RWPE2 (cell line): Measurements from ENCODE around the gene CASQ2.

Source experiments
- ATAC-seq: fragments of 200-7000 bp; cut with Tn5 transposase; 3 replicates; pipeline ENCODE4 v1.9.1; 2021; ENCODE audit warnings: low read depth
- DNase-seq: peaks from one replicate; pipeline ENCODE4 v3.0.0-alpha.2; 2020; ENCODE audit warnings: low spot score
- H3K27ac ChIP-seq: fragments of 450-650 bp; 2 replicates; pipeline ENCODE4 v1.5.1; 2017; ENCODE audit warnings: mild to moderate bottlenecking; ENCODE audit not compliant: poor library complexity, severe bottlenecking
- H3K27me3 ChIP-seq: fragments of 250-450 bp; sonication (Bioruptor Pico); 2 replicates; pipeline ENCODE4 v1.5.1; 2021; ENCODE audit warnings: mild to moderate bottlenecking, moderate library complexity; ENCODE audit not compliant: insufficient read depth, poor library complexity, severe bottlenecking
- H3K36me3 ChIP-seq: fragments of 250-450 bp; sonication (Bioruptor Pico); 2 replicates; pipeline ENCODE4 v1.5.1; 2020; ENCODE audit warnings: low read depth, mild to moderate bottlenecking, moderate library complexity
- H3K4me1 ChIP-seq: fragments of 250-450 bp; sonication (Bioruptor Pico); 2 replicates; pipeline ENCODE4 v1.5.1; 2021; ENCODE audit warnings: mild to moderate bottlenecking, moderate library complexity; ENCODE audit not compliant: insufficient read depth, poor library complexity, severe bottlenecking
- H3K4me3 ChIP-seq: fragments of 250-450 bp; sonication (Bioruptor Pico); 2 replicates; pipeline ENCODE4 v1.5.1; 2021; ENCODE audit warnings: mild to moderate bottlenecking, moderate library complexity; ENCODE audit not compliant: severe bottlenecking
- H3K9me3 ChIP-seq: fragments of 250-450 bp; sonication (Bioruptor Pico); 2 replicates; pipeline ENCODE4 v1.5.1; 2021; ENCODE audit warnings: mild to moderate bottlenecking, moderate library complexity; ENCODE audit not compliant: severe bottlenecking
- CTCF ChIP-seq: fragments of 450-650 bp; IDR thresholded peaks from one replicate; pipeline ENCODE4 v1.5.1; 2017; ENCODE audit warnings: mild to moderate bottlenecking, moderate library complexity; ENCODE audit not compliant: poor library complexity, severe bottlenecking

CASQ2 gene

GRCh38 chr1:115768549-115768948 lies at the start of gene CASQ2:
Gene CASQ2 (minus strand): TSS chr1:115768714. CDS start chr1:115768541, 173 bp downstream.
- no peaks in the 10 kb centered on the region for H3K9me3 ChIP-seq
- no peak within 1 kb of the TSS for H3K4me3 ChIP-seq
- no peaks in the 10 kb centered on the region for H3K27me3 ChIP-seq
- H3K4me1 ChIP-seq, result peaks cover 8% of the 10 kb centered on the region
- DNase-seq (no peak), ATAC-seq (no peak)
- no peak within 1 kb of the TSS for H3K27ac ChIP-seq
- no peaks in the 10 kb centered on the region for H3K36me3 ChIP-seq
- no peak for TF ChIP-seq CTCF

GRCh38 chr1:115815694-115816093 lies 47.2 kb upstream of the CASQ2 start:
- DNase-seq (no peak), ATAC-seq (no peak)
- Histone ChIP-seq H3K9me3 (peaks cover 2% of the 10 kb centered on the region), H3K4me3 (no peak overlapping the region), H3K27me3 (no peaks in the 10 kb centered on the region), H3K4me1 (peaks cover 16% of the 10 kb centered on the region), H3K36me3 (no peaks in the 10 kb centered on the region), H3K27ac (no peak overlapping the region)
- no peak for TF ChIP-seq CTCF

- Histone ChIP-seq H3K36me3 (no peaks in the 10 kb centered on the region), H3K27ac (peak overlapping the region; percentile 28), H3K27me3 (no peaks in the 10 kb centered on the region), H3K9me3 (peaks cover 2% of the 10 kb centered on the region), H3K4me1 (peaks cover 16% of the 10 kb centered on the region), H3K4me3 (no peak overlapping the region)
- peak; percentile 72 for ATAC-seq
- DNase-seq, result no peak
- TF ChIP-seq CTCF, result no peak
Measured at GRCh38 chr1:115814685-115815398, 46.3 kb upstream of the CASQ2 start.

GRCh38 chr1:115813727-115814126 lies 45.2 kb upstream of the CASQ2 start:
- Histone ChIP-seq H3K4me3 (no peak overlapping the region), H3K27me3 (no peaks in the 10 kb centered on the region), H3K36me3 (no peaks in the 10 kb centered on the region), H3K9me3 (no peaks in the 10 kb centered on the region), H3K4me1 (peaks cover 16% of the 10 kb centered on the region), H3K27ac (no peak overlapping the region)
- DNase-seq (no peak), ATAC-seq (no peak)
- no peak for TF ChIP-seq CTCF

- H3K4me1 ChIP-seq, result peaks cover 16% of the 10 kb centered on the region
- no peaks in the 10 kb centered on the region for H3K9me3 ChIP-seq
- no peak overlapping the region for H3K27ac ChIP-seq
- no peak for TF ChIP-seq CTCF
- no peaks in the 10 kb centered on the region for H3K36me3 ChIP-seq
- no peak for DNase-seq
- H3K27me3 ChIP-seq, result no peaks in the 10 kb centered on the region
- no peak for ATAC-seq
- H3K4me3 ChIP-seq, result no peak overlapping the region
Measured at GRCh38 chr1:115811140-115811828, 42.8 kb upstream of the CASQ2 start.
